Measurements from ENCODE around the gene ERI3.

Gene ERI3

DNA sequence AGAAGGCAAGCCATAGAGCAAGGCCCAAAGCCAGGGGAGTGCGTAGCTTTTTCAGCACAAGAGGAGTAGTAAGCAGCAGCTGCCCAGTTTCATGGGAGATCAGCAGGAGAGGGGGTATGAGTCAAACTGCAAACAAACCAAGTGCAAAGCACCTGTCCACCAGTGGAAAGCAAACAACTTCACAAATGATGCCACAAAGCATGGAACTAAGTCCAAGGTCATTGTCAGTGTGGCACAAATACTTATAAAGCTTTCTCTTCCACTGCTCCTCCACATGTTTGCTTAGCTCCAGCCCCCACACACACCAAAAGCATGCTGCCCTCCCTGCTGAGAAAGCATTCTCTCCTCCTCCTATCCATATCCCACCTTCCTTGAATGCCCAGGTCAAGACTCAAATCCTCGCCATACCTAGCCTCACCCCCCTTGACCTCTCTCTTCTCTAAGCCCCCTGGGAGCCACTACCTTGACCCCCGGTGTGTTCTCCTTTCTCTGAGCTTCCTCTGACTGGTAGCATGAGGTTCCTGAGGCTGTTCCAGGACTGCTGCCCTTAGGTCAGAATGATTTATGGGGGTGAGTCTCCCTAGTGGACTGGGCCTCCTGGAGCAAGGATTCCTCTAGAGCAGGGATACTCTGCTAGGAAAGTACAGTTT lies 71.4 kb downstream of the ERI3 start:
- Histone ChIP-seq H3K4me3 (replicated peaks; ENCODE audit: insufficient read depth, low read length) (no peak overlapping the region), H3K27me3 (ENCODE audit: insufficient read depth, poor library complexity, severe bottlenecking) (no peaks in the 10 kb centered on the region), H3K27ac (replicated peaks) (no peak overlapping the region)
- TF ChIP-seq, protein P1, sequence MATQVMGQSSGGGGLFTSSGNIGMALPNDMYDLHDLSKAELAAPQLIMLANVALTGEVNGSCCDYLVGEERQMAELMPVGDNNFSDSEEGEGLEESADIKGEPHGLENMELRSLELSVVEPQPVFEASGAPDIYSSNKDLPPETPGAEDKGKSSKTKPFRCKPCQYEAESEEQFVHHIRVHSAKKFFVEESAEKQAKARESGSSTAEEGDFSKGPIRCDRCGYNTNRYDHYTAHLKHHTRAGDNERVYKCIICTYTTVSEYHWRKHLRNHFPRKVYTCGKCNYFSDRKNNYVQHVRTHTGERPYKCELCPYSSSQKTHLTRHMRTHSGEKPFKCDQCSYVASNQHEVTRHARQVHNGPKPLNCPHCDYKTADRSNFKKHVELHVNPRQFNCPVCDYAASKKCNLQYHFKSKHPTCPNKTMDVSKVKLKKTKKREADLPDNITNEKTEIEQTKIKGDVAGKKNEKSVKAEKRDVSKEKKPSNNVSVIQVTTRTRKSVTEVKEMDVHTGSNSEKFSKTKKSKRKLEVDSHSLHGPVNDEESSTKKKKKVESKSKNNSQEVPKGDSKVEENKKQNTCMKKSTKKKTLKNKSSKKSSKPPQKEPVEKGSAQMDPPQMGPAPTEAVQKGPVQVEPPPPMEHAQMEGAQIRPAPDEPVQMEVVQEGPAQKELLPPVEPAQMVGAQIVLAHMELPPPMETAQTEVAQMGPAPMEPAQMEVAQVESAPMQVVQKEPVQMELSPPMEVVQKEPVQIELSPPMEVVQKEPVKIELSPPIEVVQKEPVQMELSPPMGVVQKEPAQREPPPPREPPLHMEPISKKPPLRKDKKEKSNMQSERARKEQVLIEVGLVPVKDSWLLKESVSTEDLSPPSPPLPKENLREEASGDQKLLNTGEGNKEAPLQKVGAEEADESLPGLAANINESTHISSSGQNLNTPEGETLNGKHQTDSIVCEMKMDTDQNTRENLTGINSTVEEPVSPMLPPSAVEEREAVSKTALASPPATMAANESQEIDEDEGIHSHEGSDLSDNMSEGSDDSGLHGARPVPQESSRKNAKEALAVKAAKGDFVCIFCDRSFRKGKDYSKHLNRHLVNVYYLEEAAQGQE (IDR thresholded peaks at IDR 0.05; ENCODE audit: insufficient replicate concordance, low read depth): no peak
- TF ChIP-seq, protein P2, sequence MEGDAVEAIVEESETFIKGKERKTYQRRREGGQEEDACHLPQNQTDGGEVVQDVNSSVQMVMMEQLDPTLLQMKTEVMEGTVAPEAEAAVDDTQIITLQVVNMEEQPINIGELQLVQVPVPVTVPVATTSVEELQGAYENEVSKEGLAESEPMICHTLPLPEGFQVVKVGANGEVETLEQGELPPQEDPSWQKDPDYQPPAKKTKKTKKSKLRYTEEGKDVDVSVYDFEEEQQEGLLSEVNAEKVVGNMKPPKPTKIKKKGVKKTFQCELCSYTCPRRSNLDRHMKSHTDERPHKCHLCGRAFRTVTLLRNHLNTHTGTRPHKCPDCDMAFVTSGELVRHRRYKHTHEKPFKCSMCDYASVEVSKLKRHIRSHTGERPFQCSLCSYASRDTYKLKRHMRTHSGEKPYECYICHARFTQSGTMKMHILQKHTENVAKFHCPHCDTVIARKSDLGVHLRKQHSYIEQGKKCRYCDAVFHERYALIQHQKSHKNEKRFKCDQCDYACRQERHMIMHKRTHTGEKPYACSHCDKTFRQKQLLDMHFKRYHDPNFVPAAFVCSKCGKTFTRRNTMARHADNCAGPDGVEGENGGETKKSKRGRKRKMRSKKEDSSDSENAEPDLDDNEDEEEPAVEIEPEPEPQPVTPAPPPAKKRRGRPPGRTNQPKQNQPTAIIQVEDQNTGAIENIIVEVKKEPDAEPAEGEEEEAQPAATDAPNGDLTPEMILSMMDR (IDR thresholded peaks at IDR 0.05; ENCODE audit: insufficient read depth, low read length): no peak
- no peak for TF ChIP-seq POLR2AphosphoS5 (IDR thresholded peaks at IDR 0.05; ENCODE audit: low read depth)
- no peak for TF ChIP-seq GABPA (IDR thresholded peaks at IDR 0.05; ENCODE audit: low read depth)
- no peak for TF ChIP-seq SPI1 (IDR thresholded peaks at IDR 0.05; ENCODE audit: borderline replicate concordance, low read depth)
- no peak for DNase-seq (ENCODE audit: low read depth in 1 of 2, low spot score in 1 of 2)

DNA sequence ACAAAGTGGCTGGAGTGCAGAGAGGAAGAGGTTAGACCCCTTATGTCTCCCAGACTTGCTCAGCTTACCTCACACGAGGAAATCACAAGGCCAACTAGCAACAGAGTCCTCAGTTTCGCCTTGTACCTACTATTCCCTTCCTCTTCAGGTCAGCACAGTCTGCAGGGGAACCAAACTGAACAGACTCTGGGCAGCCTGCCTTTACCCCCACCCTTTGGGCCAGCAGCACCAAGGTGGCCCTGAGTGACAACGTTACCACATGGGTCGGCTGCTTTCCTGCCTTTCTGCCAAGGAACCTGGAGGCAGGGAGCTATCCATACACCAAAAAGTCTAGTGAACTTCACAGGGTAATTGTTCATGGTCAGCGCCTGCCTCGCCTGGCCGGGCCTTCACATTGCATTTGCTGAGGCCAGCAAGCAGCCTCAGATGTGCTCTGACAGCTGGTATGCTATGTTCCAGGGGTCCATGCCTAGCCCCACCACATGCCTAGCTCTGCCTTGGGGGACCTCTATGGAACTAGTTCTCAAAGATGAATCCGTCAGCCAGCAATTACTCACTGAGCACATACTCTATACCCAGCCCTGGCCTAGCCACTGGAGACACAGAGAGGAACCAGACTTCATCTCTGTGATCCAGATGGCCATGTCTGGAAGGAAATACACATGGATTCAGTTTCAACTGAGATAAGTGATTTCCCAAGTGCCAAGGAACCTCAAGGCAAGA lies 72.2 kb downstream of the ERI3 start:
- no peak for DNase-seq (ENCODE audit: low read depth in 1 of 2, low spot score in 1 of 2)
- TF ChIP-seq, protein P1 (IDR thresholded peaks at IDR 0.05; ENCODE audit: insufficient replicate concordance, low read depth): no peak
- TF ChIP-seq, protein P2 (IDR thresholded peaks at IDR 0.05; ENCODE audit: insufficient read depth, low read length): no peak
- TF ChIP-seq GABPA (IDR thresholded peaks at IDR 0.05; ENCODE audit: low read depth) (no peak), SPI1 (IDR thresholded peaks at IDR 0.05; ENCODE audit: borderline replicate concordance, low read depth) (no peak), POLR2AphosphoS5 (IDR thresholded peaks at IDR 0.05; ENCODE audit: low read depth) (no peak)
- H3K27me3 ChIP-seq (ENCODE audit: insufficient read depth, poor library complexity, severe bottlenecking): no peaks in the 10 kb centered on the region
- H3K4me3 ChIP-seq (replicated peaks; ENCODE audit: insufficient read depth, low read length): no peak overlapping the region
- H3K27ac ChIP-seq (replicated peaks): peak overlapping the region; percentile 27; the same call in 1 of the 2 replicates

DNA sequence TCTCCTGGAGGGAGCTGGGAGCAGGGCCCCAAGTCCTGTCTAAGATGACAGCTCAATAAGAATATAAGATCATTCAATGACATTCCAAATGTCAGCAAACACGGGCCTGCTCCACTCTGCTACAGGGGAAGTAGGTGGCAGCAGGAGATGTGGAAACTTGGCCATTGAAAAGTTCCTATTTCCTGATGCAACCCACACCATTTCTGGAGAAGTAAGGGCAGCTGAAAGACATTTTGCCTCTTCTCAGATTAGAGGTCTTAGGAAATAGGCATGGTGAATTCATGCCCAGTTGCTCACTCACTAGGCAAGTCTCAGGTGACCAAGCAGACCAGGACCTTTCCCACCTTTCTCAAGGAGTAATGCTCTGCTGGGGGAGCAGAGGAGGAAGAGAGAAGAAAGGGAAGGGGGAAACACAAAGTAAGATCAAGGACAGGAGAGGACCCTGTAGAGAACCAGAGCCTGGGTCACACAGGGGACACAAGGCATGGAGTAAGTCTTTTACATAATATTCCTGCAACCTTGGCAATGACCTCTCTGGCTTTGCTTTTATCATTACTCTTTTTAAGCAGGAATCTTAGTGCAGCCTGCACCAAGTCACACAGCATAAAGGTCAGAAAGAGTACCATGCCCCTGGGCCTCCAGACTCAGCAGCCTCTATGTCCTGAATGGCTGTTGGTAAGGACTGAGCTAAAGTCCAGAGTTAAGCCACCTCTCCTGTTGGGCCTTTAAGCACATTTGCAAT lies 72.9 kb downstream of the ERI3 start:
- Histone ChIP-seq H3K27ac (replicated peaks) (peak overlapping the region; percentile 27), H3K4me3 (replicated peaks; ENCODE audit: insufficient read depth, low read length) (no peak overlapping the region), H3K27me3 (ENCODE audit: insufficient read depth, poor library complexity, severe bottlenecking) (no peaks in the 10 kb centered on the region)
- DNase-seq (ENCODE audit: low read depth in 1 of 2, low spot score in 1 of 2): peak; percentile 15 to 71
- TF ChIP-seq, protein P1 (IDR thresholded peaks at IDR 0.05; ENCODE audit: insufficient replicate concordance, low read depth): no peak
- TF ChIP-seq SPI1 (IDR thresholded peaks at IDR 0.05; ENCODE audit: borderline replicate concordance, low read depth): peak; percentile 11; the same call in 1 of the 2 replicates
